ENCODE data around the gene PFKFB2.

PFKFB2 gene

GRCh38 chr1:207055386-207056001 is 2.4 kb downstream of the PFKFB2 start:
- TF ChIP-seq EGR1 (IDR thresholded peaks at IDR 0.05) (no peak), RAD21 (IDR thresholded peaks at IDR 0.05; ENCODE audit: low read depth) (no peak), TEAD4 (IDR thresholded peaks at IDR 0.05) (no peak), TAF1 (IDR thresholded peaks at IDR 0.05; ENCODE audit: low read depth) (no peak), CREB1 (IDR thresholded peaks at IDR 0.05; ENCODE audit: low read depth) (no peak), YY1 (IDR thresholded peaks at IDR 0.05; ENCODE audit: low read depth) (no peak), EP300 (IDR thresholded peaks at IDR 0.05; ENCODE audit: borderline replicate concordance) (no peak), FOXM1 (IDR thresholded peaks at IDR 0.05; ENCODE audit: borderline replicate concordance, low read depth) (no peak), MAX (IDR thresholded peaks at IDR 0.05) (no peak), CEBPB (IDR thresholded peaks at IDR 0.05) (no peak), ZBTB7A (IDR thresholded peaks at IDR 0.05; ENCODE audit: low read depth) (no peak), REST (IDR thresholded peaks at IDR 0.05; ENCODE audit: low read depth) (no peak), USF1 (IDR thresholded peaks at IDR 0.05) (no peak), NFIC (IDR thresholded peaks at IDR 0.05) (no peak), TCF12 (IDR thresholded peaks at IDR 0.05; ENCODE audit: low read depth) (no peak)

GRCh38 chr1:207056673-207057072 is 3.6 kb downstream of the PFKFB2 start:
- TF ChIP-seq CREB1 (IDR thresholded peaks at IDR 0.05; ENCODE audit: low read depth), result no peak
- no peak for TF ChIP-seq MAX (IDR thresholded peaks at IDR 0.05)
- TF ChIP-seq TAF1 (IDR thresholded peaks at IDR 0.05; ENCODE audit: low read depth), result no peak
- TF ChIP-seq NFIC (IDR thresholded peaks at IDR 0.05), result no peak
- TF ChIP-seq EP300 (IDR thresholded peaks at IDR 0.05; ENCODE audit: borderline replicate concordance), result no peak
- TF ChIP-seq USF1 (IDR thresholded peaks at IDR 0.05), result no peak
- TF ChIP-seq CEBPB (IDR thresholded peaks at IDR 0.05), result no peak
- no peak for TF ChIP-seq TEAD4 (IDR thresholded peaks at IDR 0.05)
- TF ChIP-seq FOXM1 (IDR thresholded peaks at IDR 0.05; ENCODE audit: borderline replicate concordance, low read depth), result no peak
- no peak for TF ChIP-seq TCF12 (IDR thresholded peaks at IDR 0.05; ENCODE audit: low read depth)
- TF ChIP-seq YY1 (IDR thresholded peaks at IDR 0.05; ENCODE audit: low read depth), result no peak
- TF ChIP-seq RAD21 (IDR thresholded peaks at IDR 0.05; ENCODE audit: low read depth), result no peak
- TF ChIP-seq REST (IDR thresholded peaks at IDR 0.05; ENCODE audit: low read depth), result no peak
- no peak for TF ChIP-seq ZBTB7A (IDR thresholded peaks at IDR 0.05; ENCODE audit: low read depth)
- no peak for TF ChIP-seq EGR1 (IDR thresholded peaks at IDR 0.05)

GRCh38 chr1:207058252-207058651 is 5.2 kb downstream of the PFKFB2 start:
- TF ChIP-seq MAX (IDR thresholded peaks at IDR 0.05), result no peak
- no peak for TF ChIP-seq CREB1 (IDR thresholded peaks at IDR 0.05; ENCODE audit: low read depth)
- no peak for TF ChIP-seq TEAD4 (IDR thresholded peaks at IDR 0.05)
- no peak for TF ChIP-seq YY1 (IDR thresholded peaks at IDR 0.05; ENCODE audit: low read depth)
- TF ChIP-seq NFIC (IDR thresholded peaks at IDR 0.05), result no peak
- no peak for TF ChIP-seq REST (IDR thresholded peaks at IDR 0.05; ENCODE audit: low read depth)
